ENCODE data around the gene MND1. TPM values are rescaled to one million over a fixed set of nuclear protein-coding genes. Genes with fewer than 3 reads are reported as not detected.

The MND1 gene
- total and polyA plus RNA-seq, 2 of the 8 experiments (the other 6 are each of a cell fraction or from before 2014, with no cell fraction given) = 4.4 to 26.2 TPM

GRCh38 chr4:153450544-153450917 is 106.0 kb downstream of the MND1 start:
- Histone ChIP-seq H2BK5ac (ENCODE audit: low read depth, low read length) (no peak overlapping the region), H4K8ac (ENCODE audit: extremely low read depth, insufficient read depth, low read length) (no peak overlapping the region), H3K36me3 (ENCODE audit: control insufficient read depth in 2 of 4, insufficient read depth in 4 of 4, low read length in 3 of 4) (no peaks in the 10 kb centered on the region), H3K4me3 (ENCODE audit: extremely low read depth in 1 of 4, insufficient read depth in 2 of 4, low read depth in 3 of 4, low read length in 4 of 4) (no peak overlapping the region), H2BK120ac (replicated peaks; ENCODE audit: low read depth, low read length) (no peak overlapping the region), H3K27ac (ENCODE audit: low read depth, low read length) (no peak overlapping the region), H3K4ac (replicated peaks; ENCODE audit: insufficient read length, low read depth, low read length) (peak overlapping the region; percentile 14), H2AK5ac (ENCODE audit: low read depth, low read length) (no peak overlapping the region), H3K56ac (replicated peaks; ENCODE audit: insufficient read length, low read depth, low read length) (no peak overlapping the region), H3K9ac (replicated peaks in 1 of 4; ENCODE audit: extremely low read depth in 1 of 4, low read depth in 3 of 4, low read length in 3 of 4) (no peak overlapping the region), H3K18ac (ENCODE audit: extremely low read depth, low read length) (no peak overlapping the region), H3K4me2 (ENCODE audit: insufficient read depth in 1 of 2, low read depth in 2 of 2, low read length in 2 of 2) (no peak overlapping the region), H2BK15ac (ENCODE audit: low read length) (no peak overlapping the region), H3K79me1 (ENCODE audit: low read depth, low read length) (no peaks in the 10 kb centered on the region), H3K27me3 (replicated peaks in 1 of 4; ENCODE audit: control insufficient read depth in 3 of 4, extremely low read depth in 1 of 4, insufficient read depth in 3 of 4, low read length in 3 of 4) (no peaks in the 10 kb centered on the region; a peak in 1 of 7 replicates), H3K14ac (ENCODE audit: insufficient read length) (no peak overlapping the region), H2BK20ac (ENCODE audit: low read length) (no peak overlapping the region), H4K20me1 (replicated peaks in 1 of 2; ENCODE audit: control insufficient read depth in 1 of 2, insufficient read depth in 2 of 2, low read length in 2 of 2) (no peaks in the 10 kb centered on the region), H3K79me2 (ENCODE audit: control insufficient read depth in 1 of 2, insufficient read depth in 2 of 2, low read length in 2 of 2) (no peaks in the 10 kb centered on the region), H4K5ac (ENCODE audit: insufficient read length, low read depth, low read length) (no peak overlapping the region), H3K4me1 (replicated peaks in 1 of 4; ENCODE audit: control insufficient read depth in 3 of 4, insufficient read depth in 4 of 4, low read length in 3 of 4) (peaks cover 2 to 11% (median 7%) of the 10 kb centered on the region in 4 experiments; a peak in 5 of 7 replicates), H4K91ac (replicated peaks; ENCODE audit: insufficient read length, low read length) (no peak overlapping the region), H2AFZ (ENCODE audit: low read length) (no peak overlapping the region), H2BK12ac (ENCODE audit: low read depth, low read length) (no peak overlapping the region), H3K23me2 (ENCODE audit: low read depth, low read length) (0 out of 2 replicates have a peak, but pooled peaks cover 3% of the 10 kb centered on the region), H3K9me3 (ENCODE audit: insufficient read depth in 2 of 2, low read depth in 1 of 2, low read length in 1 of 2) (no peaks in the 10 kb centered on the region), H3K23ac (ENCODE audit: insufficient read length) (no peak overlapping the region)
- no peak for FAIRE-seq
- DNase-seq (ENCODE audit: low read depth in 1 of 2, low spot score in 2 of 2) = no peak
- ChIA-PET POLR2A (ENCODE audit: partially characterized antibody) (no interaction called here), CTCF (ENCODE audit: partially characterized antibody) (no interaction called here)
- WGBS, 2 experiments (ENCODE audit: extremely low coverage in 1 of 2, insufficient coverage in 1 of 2, insufficient read length in 1 of 2, insufficient replicate concordance in 2 of 2, low coverage in 1 of 2, low lambda C conversion rate in 2 of 2, missing lambda C conversion rate in 1 of 2) = 87% methylated on average over 5 of the region's 5 CpGs; no CpG with 5 or more reads in 1 of the 2 experiments
- TF ChIP-seq YY1 (IDR thresholded peaks at IDR 0.05; ENCODE audit: low read depth, low read length) (no peak), GABPA (IDR thresholded peaks at IDR 0.05; ENCODE audit: borderline replicate concordance, insufficient read depth, low read length) (no peak), SIRT6 (IDR thresholded peaks at IDR 0.05; ENCODE audit: low read length) (no peak), POLR2A (IDR thresholded peaks at IDR 0.05; ENCODE audit: control extremely low read depth in 1 of 2, low read depth in 2 of 2, low read length in 2 of 2) (no peak), POU5F1 (IDR thresholded peaks at IDR 0.05; ENCODE audit: low read depth, low read length) (no peak), ATF3 (IDR thresholded peaks at IDR 0.05; ENCODE audit: insufficient read depth, low read depth, low read length) (no peak), MAFK (IDR thresholded peaks at IDR 0.05; ENCODE audit: low read depth, low read length) (no peak), SIN3A (conservative IDR thresholded peaks at IDR 0.05 in 1 of 2, IDR thresholded peaks at IDR 0.05 in 1 of 2; ENCODE audit: low read depth in 1 of 2, low read length in 2 of 2) (no peak), CBX8 (IDR thresholded peaks at IDR 0.05; ENCODE audit: borderline replicate concordance, low read depth, low read length) (no peak), KDM4A (IDR thresholded peaks at IDR 0.05; ENCODE audit: low read depth, low read length, severe bottlenecking) (no peak), TAF1 (IDR thresholded peaks at IDR 0.05; ENCODE audit: low read depth, low read length) (no peak), HDAC2 (IDR thresholded peaks at IDR 0.05; ENCODE audit: borderline replicate concordance in 1 of 2, low read depth in 2 of 2, low read length in 2 of 2) (no peak), JUN (IDR thresholded peaks at IDR 0.05; ENCODE audit: low read depth, low read length) (no peak), HDAC6 (IDR thresholded peaks at IDR 0.05; ENCODE audit: low read depth, low read length) (no peak), POLR2AphosphoS5 (IDR thresholded peaks at IDR 0.05; ENCODE audit: low read depth, low read length) (no peak)

All from H1 (cell line).